GM20000 (cell line): ENCODE measurements around the gene EPDR1.

ENCODE experiments used
- DNase-seq: peaks from one replicate; pipeline ENCODE4 v3.0.0; 2012; ENCODE audit warnings: low spot score
- TF ChIP-seq, protein P1 (sequence below): IDR thresholded peaks from 2 replicates; pipeline ENCODE4 v1.5.1; 2012; ENCODE audit warnings: mild to moderate bottlenecking, control low read depth; ENCODE audit errors: extremely low read depth, missing control alignments

The EPDR1 gene

DNA sequence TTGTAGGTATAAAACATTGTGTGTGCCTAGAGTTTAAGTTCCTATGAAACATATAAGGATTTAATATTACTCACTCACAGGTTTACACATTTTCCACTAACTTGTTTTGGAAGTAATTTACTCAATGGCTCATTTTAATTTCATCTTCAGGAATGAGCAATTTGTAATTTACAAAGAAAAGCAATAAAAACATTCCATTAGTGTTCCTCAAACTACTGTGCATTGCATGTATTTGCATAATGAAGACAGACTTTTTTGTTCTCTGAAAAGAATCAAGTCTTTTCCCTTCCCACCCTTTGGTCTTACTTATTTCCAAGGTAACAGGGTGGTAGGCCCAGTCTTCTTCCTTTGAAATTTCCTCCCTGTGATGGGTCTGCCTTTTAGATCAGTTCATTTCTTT lies 61.2 kb downstream of the EPDR1 start:
- TF ChIP-seq, protein P1, sequence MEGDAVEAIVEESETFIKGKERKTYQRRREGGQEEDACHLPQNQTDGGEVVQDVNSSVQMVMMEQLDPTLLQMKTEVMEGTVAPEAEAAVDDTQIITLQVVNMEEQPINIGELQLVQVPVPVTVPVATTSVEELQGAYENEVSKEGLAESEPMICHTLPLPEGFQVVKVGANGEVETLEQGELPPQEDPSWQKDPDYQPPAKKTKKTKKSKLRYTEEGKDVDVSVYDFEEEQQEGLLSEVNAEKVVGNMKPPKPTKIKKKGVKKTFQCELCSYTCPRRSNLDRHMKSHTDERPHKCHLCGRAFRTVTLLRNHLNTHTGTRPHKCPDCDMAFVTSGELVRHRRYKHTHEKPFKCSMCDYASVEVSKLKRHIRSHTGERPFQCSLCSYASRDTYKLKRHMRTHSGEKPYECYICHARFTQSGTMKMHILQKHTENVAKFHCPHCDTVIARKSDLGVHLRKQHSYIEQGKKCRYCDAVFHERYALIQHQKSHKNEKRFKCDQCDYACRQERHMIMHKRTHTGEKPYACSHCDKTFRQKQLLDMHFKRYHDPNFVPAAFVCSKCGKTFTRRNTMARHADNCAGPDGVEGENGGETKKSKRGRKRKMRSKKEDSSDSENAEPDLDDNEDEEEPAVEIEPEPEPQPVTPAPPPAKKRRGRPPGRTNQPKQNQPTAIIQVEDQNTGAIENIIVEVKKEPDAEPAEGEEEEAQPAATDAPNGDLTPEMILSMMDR, result no peak

DNA sequence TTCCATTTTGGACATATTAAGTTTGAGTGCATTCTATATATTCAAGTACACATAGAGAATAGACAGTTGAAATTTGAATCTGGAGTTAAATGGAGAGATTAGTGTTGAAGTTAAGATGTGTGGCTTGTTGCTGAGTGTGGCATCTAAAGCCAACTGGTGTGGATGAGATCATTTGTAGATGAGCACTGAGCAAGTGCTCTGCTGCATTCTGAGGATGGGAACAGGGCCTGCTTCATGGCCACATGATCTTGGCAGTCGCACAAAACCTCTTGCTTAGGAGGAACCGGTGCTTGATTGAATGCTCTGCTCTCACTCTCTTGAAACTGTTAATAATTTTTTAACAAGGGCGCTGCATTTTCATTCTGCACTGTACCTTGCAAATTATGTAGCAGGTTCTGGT lies 62.0 kb downstream of the EPDR1 start:
- DNase-seq, result no peak
- TF ChIP-seq, protein P1, result no peak

More for the DNA sequence above, 61.2 kb downstream of the EPDR1 start:
- DNase-seq, result no peak

DNA sequence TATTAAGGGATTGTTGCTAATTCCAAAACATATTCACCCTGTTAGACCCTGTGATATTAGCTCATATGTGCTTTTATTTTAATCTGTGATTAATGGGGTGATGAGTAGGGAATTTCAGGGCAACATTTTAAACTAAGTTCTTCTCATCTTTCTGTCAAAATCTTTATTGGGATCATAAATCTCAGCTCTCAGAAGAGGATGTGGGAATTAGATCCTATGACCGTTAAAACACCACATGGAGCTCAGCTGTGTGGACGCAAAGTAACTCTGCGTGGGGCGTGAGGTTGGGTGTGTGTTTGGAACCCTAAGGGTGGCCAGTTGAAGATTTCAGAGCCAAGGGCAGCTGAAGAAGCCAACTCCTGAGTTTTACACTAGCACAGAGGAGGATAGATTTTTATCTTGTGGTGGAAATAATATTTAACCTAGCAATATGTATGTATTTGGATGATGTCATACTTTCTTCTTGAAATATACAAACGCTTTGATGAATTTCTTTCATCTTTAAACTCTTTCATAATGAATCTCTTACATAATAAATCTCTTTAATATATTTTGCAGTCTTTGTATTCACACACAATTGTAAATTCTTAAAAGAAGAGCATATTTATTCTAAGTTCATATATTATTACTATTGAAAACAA lies 64.4 kb downstream of the EPDR1 start:
- TF ChIP-seq, protein P1, result no peak
- no peak for DNase-seq

DNA sequence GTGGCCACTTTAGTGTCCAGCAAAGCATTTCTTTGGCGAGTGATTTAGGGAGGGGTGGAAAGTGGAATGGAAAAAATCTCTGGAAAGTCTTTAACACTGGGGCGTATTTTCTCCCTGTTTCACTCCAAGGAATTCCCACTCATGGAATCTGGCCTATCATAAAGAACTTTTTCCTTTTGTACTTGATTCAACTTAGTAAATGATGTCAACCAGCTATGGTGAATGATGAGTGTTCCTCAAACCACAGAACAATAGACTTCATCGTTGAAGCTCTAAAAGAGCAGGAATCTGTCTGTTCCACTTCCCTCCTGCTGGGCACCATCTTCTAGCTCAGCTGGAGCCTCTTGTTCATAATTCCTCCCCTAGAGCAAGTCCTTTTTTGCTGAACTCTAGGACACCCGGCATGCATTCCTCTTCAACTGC lies 66.5 kb downstream of the EPDR1 start:
- TF ChIP-seq, protein P1, result no peak
- DNase-seq, result no peak

DNA sequence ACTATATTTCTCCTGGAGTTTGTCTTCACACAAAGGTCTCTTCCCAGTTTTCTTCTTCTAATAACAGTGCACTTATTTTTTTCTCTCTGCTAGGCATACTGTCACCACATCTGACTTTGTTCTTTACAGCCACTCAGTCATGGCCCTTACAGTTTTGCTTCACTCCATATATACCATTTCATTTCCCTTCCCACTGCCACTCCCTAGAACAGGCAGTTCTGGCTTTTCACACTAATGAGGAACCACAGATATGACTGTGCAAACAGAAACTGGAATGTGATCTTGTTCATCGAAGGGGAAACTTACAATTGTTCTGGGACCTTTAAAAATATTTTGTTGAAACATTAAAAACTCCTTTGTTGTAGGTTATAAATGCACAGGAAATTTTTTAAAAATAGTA lies 67.3 kb downstream of the EPDR1 start:
- DNase-seq, result no peak
- TF ChIP-seq, protein P1, result no peak

DNA sequence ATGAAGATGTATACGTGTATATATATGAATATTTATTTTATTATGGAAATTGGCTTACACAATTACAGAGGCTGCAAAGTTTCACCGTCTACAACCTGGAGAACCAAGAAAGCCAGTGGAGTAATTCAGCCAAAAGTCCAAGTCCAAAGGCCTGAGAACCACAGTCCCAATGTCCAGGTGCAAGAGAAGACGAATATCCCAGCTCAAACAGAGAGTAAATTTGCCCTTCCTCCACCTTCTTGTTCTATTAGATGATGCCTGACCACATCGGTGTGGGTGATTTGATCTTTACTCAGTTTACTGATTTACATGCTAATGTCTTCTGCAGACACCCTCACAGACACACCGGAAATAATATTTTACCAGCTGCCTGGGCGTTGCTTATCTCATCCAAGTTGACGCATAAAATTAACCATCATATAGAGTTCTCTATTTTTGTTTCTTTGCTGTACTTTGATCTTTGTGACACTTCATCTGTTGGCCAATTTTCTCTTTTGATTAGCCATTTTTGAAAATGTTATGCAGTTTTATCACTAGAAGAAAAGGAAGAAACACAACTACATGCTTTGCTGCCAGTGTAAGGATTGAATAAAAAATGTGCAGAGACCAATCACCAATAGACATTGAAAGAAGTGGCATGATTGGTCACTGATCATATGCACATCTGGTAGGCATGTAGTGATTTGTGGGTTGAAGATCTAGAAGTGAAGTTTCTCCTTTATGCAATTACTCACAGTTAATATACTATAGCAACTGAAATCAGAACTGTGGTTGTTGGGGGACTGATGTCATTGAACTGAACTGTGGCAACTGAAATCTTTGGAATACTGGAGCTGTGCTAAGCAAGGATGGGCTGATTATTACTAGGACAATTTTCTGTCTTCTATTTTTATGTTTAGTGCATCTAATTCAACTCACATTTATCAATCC lies 68.5 kb downstream of the EPDR1 start:
- no peak for DNase-seq
- TF ChIP-seq, protein P1, result no peak

DNA sequence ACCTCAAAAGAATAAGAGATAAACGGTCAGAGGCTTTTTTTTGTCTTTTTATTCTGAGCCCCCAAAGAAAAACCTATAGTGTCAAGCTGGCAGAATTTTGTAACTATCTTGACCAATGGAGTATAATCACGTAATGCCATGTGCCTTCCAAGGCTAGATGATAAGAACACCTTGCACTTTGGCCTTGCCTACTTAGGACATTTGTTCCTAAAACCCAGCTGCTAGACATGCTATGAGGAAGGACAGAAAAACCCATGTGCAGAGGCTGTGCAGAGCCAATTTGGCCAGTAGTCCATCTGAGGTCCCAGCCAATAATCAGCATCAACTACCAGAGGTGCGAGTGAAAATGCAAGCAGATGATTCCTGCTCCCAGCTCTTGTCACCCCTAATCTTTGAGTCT lies 69.9 kb downstream of the EPDR1 start:
- TF ChIP-seq, protein P1, result no peak
- DNase-seq, result no peak
